ENCODE data around the gene GNG7. TPM values are rescaled to one million over a fixed set of nuclear protein-coding genes. Genes with fewer than 3 reads are reported as not detected.
A peak's percentile ranks its signal among the peaks of the same experiment; 100 is the strongest.

GNG7 gene
- total and polyA plus RNA-seq, 2 donors (not counting 3 experiments of a cell fraction or from before 2014, with no cell fraction given) = 0.29 to 0.84 TPM

- BruUV-seq (replicated peaks) = no TSS peak
- Histone ChIP-seq H3K27me3 (ENCODE audit: control insufficient read depth in 2 of 2, insufficient read depth in 2 of 2, low read length in 2 of 2) (peaks cover 20 to 25% of the 10 kb centered on the region in 2 experiments), H3K79me2 (ENCODE audit: control insufficient read depth, insufficient read depth, low read length) (no peaks in the 10 kb centered on the region), H3K36me3 (ENCODE audit: control insufficient read depth in 2 of 2, extremely low read depth in 1 of 2, insufficient read depth in 2 of 2, low read length in 2 of 2) (no peaks in the 10 kb centered on the region), H3K4me2 (ENCODE audit: insufficient read depth, low read length) (no peak overlapping the region), H3K4me3 (replicated peaks in 1 of 3; ENCODE audit: insufficient read depth in 1 of 3, low read depth in 1 of 3, low read length in 3 of 3) (no peak overlapping the region), H4K20me1 (replicated peaks; ENCODE audit: control insufficient read depth, extremely low read depth, insufficient read depth, low read length) (no peaks in the 10 kb centered on the region), H3K9me1 (replicated peaks; ENCODE audit: control insufficient read depth, extremely low read depth, insufficient read depth, low read length) (no peaks in the 10 kb centered on the region), H3K27ac (ENCODE audit: insufficient read depth, low read depth, low read length) (no peak overlapping the region), H2AFZ (ENCODE audit: low read depth, low read length) (no peak overlapping the region), H3K9me3 (replicated peaks; ENCODE audit: control insufficient read depth, insufficient read depth, low read length) (no peaks in the 10 kb centered on the region), H3K4me1 (ENCODE audit: control insufficient read depth, extremely low read depth, insufficient read depth, low read length) (no peaks in the 10 kb centered on the region), H3K9ac (replicated peaks; ENCODE audit: extremely low read depth, insufficient read depth, low read length) (no peak overlapping the region)
- FAIRE-seq = no peak
- DNase-seq (ENCODE audit: low read depth, low spot score) = no peak
- peak; percentile 43 for TF ChIP-seq EZH2 (IDR thresholded peaks at IDR 0.05; ENCODE audit: borderline replicate concordance, low read depth, low read length, severe bottlenecking)
- TF ChIP-seq POLR2A (IDR thresholded peaks at IDR 0.05; ENCODE audit: low read depth, low read length) = no peak
- CTCF ChIA-PET = interaction anchor here (1.0 to 2.0 kb wide), 3 partner anchors 10 to 52 kb away, joined by 3 to 7 read pairs (median 5); no protein-coding TSS in a partner anchor
- POLR2A ChIA-PET = no interaction called here
- dilution Hi-C loops (cut with MboI; ENCODE audit: extremely low pct_ligation_motif_present, low sequenced_read_pairs) = no loop called here
- intact Hi-C loops (cut with micrococcal nuclease) = no loop called here
Measured at GRCh38 chr19:2700660-2701360, 1.7 kb downstream of the GNG7 start.

- no peak overlapping the region for H3K4me3 ChIP-seq (replicated peaks in 1 of 3; ENCODE audit: insufficient read depth in 1 of 3, low read depth in 1 of 3, low read length in 3 of 3)
- no peaks in the 10 kb centered on the region for H3K9me1 ChIP-seq (replicated peaks; ENCODE audit: control insufficient read depth, extremely low read depth, insufficient read depth, low read length)
- DNase-seq (ENCODE audit: low read depth, low spot score) = no peak
- H2AFZ ChIP-seq (ENCODE audit: low read depth, low read length) = no peak overlapping the region
- no peaks in the 10 kb centered on the region for H3K9me3 ChIP-seq (replicated peaks; ENCODE audit: control insufficient read depth, insufficient read depth, low read length)
- no peak overlapping the region for H3K9ac ChIP-seq (replicated peaks; ENCODE audit: extremely low read depth, insufficient read depth, low read length)
- H3K36me3 ChIP-seq (ENCODE audit: control insufficient read depth in 2 of 2, extremely low read depth in 1 of 2, insufficient read depth in 2 of 2, low read length in 2 of 2) = no peaks in the 10 kb centered on the region
- intact Hi-C loops (cut with micrococcal nuclease) = no loop called here
- FAIRE-seq = no peak
- ChIA-PET POLR2A (no interaction called here), CTCF (interaction anchor here (1.0 to 2.0 kb wide), 2 partner anchors 9 to 51 kb away, joined by 3 to 7 read pairs; no protein-coding TSS in a partner anchor)
- no peak overlapping the region for H3K4me2 ChIP-seq (ENCODE audit: insufficient read depth, low read length)
- H3K4me1 ChIP-seq (ENCODE audit: control insufficient read depth, extremely low read depth, insufficient read depth, low read length) = peaks cover 10% of the 10 kb centered on the region
- no peak overlapping the region for H3K27ac ChIP-seq (ENCODE audit: insufficient read depth, low read depth, low read length)
- no peaks in the 10 kb centered on the region for H4K20me1 ChIP-seq (replicated peaks; ENCODE audit: control insufficient read depth, extremely low read depth, insufficient read depth, low read length)
- dilution Hi-C loops (cut with MboI; ENCODE audit: extremely low pct_ligation_motif_present, low sequenced_read_pairs) = loop anchor here (10.0 kb wide), 1 partner anchor 55 kb away; no protein-coding TSS in a partner anchor
- H3K79me2 ChIP-seq (ENCODE audit: control insufficient read depth, insufficient read depth, low read length) = no peaks in the 10 kb centered on the region
- TF ChIP-seq GATA2 (IDR thresholded peaks at IDR 0.05; ENCODE audit: insufficient read depth, insufficient read length, low read depth, low read length) (no peak), POLR2A (IDR thresholded peaks at IDR 0.05; ENCODE audit: low read depth, low read length) (no peak), MYC (IDR thresholded peaks at IDR 0.05; ENCODE audit: low read depth, low read length) (no peak), FOS (IDR thresholded peaks at IDR 0.05; ENCODE audit: borderline replicate concordance, insufficient read depth, low read length) (no peak), JUN (IDR thresholded peaks at IDR 0.05; ENCODE audit: borderline replicate concordance, insufficient read depth, insufficient read length, low read depth) (no peak), MAX (IDR thresholded peaks at IDR 0.05; ENCODE audit: insufficient read depth, insufficient read length) (no peak), POLR2AphosphoS5 (IDR thresholded peaks at IDR 0.05; ENCODE audit: insufficient read depth, low read depth, low read length) (no peak)
- H3K27me3 ChIP-seq (ENCODE audit: control insufficient read depth in 2 of 2, insufficient read depth in 2 of 2, low read length in 2 of 2) = peaks cover 20 to 25% of the 10 kb centered on the region in 2 experiments
- no TSS peak for BruUV-seq (replicated peaks)
Measured at GRCh38 chr19:2699413-2700140, 2.9 kb downstream of the GNG7 start.

Measured in endothelial cell of umbilical vein (primary cell).